HG03139 (cell line): ENCODE data around the gene SDK1.
A peak's percentile ranks its signal among the peaks of the same experiment; 100 is the strongest.

ENCODE experiments used
- ATAC-seq: cut with Tn5 transposase; IDR thresholded peaks from one replicate; pipeline ENCODE4 v1.9.1; 2021; ENCODE audit not compliant: unreplicated experiment

Gene SDK1, protein sequence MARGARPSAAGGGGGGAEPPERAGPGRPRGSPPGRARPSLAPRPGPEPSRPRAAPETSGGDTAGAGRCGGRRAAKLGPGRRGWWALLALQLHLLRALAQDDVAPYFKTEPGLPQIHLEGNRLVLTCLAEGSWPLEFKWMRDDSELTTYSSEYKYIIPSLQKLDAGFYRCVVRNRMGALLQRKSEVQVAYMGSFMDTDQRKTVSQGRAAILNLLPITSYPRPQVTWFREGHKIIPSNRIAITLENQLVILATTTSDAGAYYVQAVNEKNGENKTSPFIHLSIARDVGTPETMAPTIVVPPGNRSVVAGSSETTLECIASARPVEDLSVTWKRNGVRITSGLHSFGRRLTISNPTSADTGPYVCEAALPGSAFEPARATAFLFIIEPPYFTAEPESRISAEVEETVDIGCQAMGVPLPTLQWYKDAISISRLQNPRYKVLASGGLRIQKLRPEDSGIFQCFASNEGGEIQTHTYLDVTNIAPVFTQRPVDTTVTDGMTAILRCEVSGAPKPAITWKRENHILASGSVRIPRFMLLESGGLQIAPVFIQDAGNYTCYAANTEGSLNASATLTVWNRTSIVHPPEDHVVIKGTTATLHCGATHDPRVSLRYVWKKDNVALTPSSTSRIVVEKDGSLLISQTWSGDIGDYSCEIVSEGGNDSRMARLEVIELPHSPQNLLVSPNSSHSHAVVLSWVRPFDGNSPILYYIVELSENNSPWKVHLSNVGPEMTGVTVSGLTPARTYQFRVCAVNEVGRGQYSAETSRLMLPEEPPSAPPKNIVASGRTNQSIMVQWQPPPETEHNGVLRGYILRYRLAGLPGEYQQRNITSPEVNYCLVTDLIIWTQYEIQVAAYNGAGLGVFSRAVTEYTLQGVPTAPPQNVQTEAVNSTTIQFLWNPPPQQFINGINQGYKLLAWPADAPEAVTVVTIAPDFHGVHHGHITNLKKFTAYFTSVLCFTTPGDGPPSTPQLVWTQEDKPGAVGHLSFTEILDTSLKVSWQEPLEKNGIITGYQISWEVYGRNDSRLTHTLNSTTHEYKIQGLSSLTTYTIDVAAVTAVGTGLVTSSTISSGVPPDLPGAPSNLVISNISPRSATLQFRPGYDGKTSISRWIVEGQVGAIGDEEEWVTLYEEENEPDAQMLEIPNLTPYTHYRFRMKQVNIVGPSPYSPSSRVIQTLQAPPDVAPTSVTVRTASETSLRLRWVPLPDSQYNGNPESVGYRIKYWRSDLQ (N-terminal part only)

GRCh38 chr7:3300651-3301448, at the start of gene SDK1:
SDK1 (plus strand) TSS chr7:3301252; CDS start chr7:3301587, 335 bp downstream.
- ATAC-seq: peak; percentile 85

GRCh38 chr7:3254718-3255117, 46.3 kb upstream of the SDK1 start:
- ATAC-seq: no peak

DNA sequence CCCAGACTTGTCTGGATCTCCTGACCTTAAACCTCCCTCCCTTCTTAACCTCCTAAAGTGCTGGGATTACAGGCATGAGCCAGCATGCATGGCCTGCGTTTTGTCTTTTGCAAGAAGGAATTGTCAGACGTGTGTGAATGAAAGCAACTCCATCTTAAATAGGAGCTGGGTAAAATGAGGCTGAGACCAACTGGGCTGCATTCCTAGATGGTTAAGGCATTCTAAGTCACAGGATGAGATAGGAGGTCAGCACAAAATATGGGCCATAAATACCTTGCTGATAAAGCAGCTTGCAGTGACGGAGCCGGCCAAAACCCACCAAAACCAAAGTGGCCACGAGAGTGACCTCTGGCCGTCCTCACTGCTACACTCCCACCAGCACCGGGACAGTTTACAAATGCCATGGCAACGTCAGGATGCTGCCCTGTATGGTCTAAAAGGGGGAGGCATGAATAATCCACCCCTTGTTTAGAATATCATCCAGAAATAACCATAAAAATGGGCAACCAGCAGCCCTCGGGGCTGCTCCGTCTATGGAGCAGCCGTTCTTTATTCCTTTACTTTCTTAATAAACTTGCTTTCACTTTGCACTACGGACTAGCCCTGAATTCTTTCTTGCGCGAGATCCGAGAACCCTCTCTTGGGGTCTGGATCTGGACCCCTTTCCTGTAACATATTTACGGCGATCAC, 41.2 kb upstream of the SDK1 start:
- ATAC-seq: no peak

- no peak for ATAC-seq
These were observed 40.7 kb upstream of the SDK1 start for GRCh38 chr7:3260401-3260715.

GRCh38 chr7:3264693-3265339, 36.2 kb upstream of the SDK1 start:
- ATAC-seq: no peak

- no peak for ATAC-seq
These were observed 35.7 kb upstream of the SDK1 start for GRCh38 chr7:3265388-3265787.

- no peak for ATAC-seq
These were observed 34.8 kb upstream of the SDK1 start for GRCh38 chr7:3266240-3266639.

DNA sequence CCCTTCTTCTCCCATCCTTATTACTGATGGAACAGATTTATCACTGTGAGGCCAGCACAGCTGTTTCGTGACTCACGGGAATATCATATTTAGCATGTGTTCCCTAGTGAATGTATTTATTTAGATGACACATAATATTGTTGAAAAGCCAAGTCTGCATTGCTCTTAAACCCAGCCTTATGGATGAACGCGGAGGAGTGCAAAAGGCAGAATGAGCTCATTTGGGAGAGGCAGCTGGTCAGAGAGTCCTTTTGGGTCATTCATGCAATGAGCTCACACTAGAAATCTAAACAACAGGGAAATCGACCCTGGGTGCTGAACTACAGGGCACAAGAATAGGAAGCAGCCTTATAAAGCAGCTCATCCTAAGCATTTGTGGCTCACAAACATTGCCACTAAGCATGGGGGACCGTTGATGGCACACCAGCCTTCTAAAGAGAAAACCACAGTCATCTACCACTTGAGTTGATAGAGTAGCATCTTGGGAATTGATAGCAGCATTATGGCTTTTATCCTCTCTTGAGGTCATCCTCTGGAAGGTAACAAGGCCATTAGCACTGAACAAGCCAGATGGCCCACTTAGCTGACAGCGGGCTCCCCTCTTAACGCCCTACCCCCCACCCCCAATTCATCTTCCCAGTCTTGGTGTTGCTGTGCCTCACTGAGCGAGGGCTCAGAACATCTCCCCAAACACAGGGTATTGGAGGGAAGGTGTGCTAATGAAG, 32.9 kb upstream of the SDK1 start:
- ATAC-seq: no peak

DNA sequence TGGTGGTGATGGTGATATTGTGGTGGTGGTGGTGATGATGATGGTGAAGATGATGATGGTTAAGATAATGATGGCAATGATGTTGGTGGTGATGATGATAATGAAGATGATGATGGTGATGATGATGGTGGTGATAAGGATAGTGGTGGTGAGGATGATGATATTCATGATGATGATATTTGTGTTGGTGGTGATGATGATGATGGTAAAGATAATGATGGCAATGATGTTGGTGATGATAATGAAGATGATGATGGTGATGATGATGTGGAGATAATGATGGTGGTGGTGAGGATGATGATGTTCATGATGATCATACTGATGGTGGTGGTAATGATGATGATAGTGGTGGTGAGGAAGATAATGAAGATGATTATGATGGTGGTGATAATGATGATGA, 30.7 kb upstream of the SDK1 start:
- ATAC-seq: no peak

- ATAC-seq: no peak
These were observed 29.8 kb upstream of the SDK1 start for GRCh38 chr7:3271298-3271697.

- ATAC-seq: no peak
These were observed 28.3 kb upstream of the SDK1 start for GRCh38 chr7:3272691-3273141.

- ATAC-seq: no peak
These were observed 26.9 kb upstream of the SDK1 start for GRCh38 chr7:3274131-3274530.

DNA sequence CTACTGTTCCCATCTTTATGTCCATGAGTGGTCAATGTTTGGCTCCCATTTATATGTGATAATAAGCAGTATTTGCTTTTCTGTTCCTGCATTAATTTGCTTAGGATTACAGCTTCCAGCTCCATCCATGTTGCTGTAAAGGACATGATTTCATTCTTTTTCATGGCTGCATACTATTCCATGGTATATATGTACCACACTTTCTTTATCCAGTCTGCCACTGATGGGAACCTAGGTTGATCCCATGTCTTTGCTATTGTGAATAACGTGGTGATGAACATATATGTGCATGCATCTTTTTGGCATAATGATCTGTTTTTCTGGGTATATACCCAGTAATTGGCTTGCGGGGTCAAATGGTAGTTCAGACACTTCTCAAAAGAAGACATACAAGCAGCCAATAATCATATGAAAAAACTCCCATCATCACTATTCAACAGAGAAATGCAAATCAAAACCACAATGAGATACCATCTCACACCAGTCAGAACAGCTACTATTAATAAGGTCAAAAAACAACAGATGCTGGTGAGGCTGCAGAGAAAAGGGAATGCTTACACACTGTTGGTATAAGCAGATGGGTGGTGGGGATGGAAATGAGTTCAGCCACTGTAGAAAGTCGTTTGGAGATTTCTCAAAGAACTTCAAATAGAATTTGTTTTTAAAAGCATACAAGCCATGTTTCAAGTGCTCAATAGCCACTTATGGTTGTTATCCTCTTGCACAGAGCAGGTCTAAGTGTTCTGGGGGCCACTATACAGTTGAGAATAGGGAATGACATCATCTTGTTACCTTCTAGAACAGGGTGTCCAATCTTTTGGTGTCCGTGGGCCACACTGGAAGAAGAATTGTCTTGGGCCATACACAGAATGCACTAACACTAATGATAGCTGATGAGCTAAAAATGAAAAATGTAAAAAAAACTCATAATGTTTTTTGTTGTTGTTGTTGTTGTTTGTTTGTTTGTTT, 23.2 kb upstream of the SDK1 start:
- ATAC-seq: no peak

GRCh38 chr7:3279147-3279818, 21.8 kb upstream of the SDK1 start:
- ATAC-seq: no peak

- ATAC-seq: no peak
These were observed 20.6 kb upstream of the SDK1 start for GRCh38 chr7:3280445-3280844.

- ATAC-seq: no peak
These were observed 20.0 kb upstream of the SDK1 start for GRCh38 chr7:3280946-3281656.

DNA sequence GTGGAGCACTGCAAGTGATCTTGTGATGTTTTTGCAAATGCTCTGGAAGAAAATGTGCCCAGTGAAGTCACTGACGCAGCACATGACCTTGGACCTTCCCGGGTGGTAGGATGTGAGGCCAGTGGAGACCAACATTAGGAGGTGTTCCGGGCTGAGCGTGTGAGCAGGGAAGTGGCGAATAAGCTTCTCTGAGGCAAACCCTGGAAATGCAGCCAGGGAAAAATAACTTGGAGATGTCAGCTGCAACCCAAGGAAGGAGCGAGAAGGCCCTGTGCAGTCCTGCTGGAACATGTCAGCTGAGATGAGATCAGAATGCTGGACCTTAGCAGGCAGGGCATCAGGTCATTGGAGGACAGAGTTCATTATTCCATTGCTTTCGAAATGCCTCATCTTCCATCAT, 18.6 kb upstream of the SDK1 start:
- no peak for ATAC-seq
